ENCODE data around the gene TCL1B.
A peak's percentile ranks its signal among the peaks of the same experiment; 100 is the strongest.

The TCL1B gene

GRCh38 chr14:95679148-95679815 is 6.9 kb upstream of the TCL1B start:
- TF ChIP-seq CTCF (IDR thresholded peaks at IDR 0.05; ENCODE audit: borderline replicate concordance, control extremely low read depth, extremely low read depth, insufficient read depth, missing control alignments) = no peak
- DNase-seq (ENCODE audit: low spot score) = no peak
- in situ Hi-C loops (cut with MboI; ENCODE audit: low sequenced_read_pairs, unreplicated experiment) = loop anchor here (10.0 kb wide), 1 partner anchor 114 kb away; no protein-coding TSS in a partner anchor

GRCh38 chr14:95679998-95680735 is 6.1 kb upstream of the TCL1B start:
- in situ Hi-C loops (cut with MboI; ENCODE audit: low sequenced_read_pairs, unreplicated experiment) = loop anchor here (10.0 kb wide), 1 partner anchor 115 kb away; no protein-coding TSS in a partner anchor
- peak; percentile 34 for TF ChIP-seq CTCF (IDR thresholded peaks at IDR 0.05; ENCODE audit: borderline replicate concordance, control extremely low read depth, extremely low read depth, insufficient read depth, missing control alignments)
- DNase-seq (ENCODE audit: low spot score) = peak; percentile 54

- DNase-seq (ENCODE audit: low spot score) = no peak
- in situ Hi-C loops (cut with MboI; ENCODE audit: low sequenced_read_pairs, unreplicated experiment) = no loop called here
- no peak for TF ChIP-seq CTCF (IDR thresholded peaks at IDR 0.05; ENCODE audit: borderline replicate concordance, control extremely low read depth, extremely low read depth, insufficient read depth, missing control alignments)
Observed at GRCh38 chr14:95681153-95681552, 5.1 kb upstream of the TCL1B start.

GRCh38 chr14:95683793-95684192 is 2.4 kb upstream of the TCL1B start:
- peak; percentile 63 for TF ChIP-seq CTCF (IDR thresholded peaks at IDR 0.05; ENCODE audit: borderline replicate concordance, control extremely low read depth, extremely low read depth, insufficient read depth, missing control alignments)
- in situ Hi-C loops (cut with MboI; ENCODE audit: low sequenced_read_pairs, unreplicated experiment) = no loop called here
- peak; percentile 77 for DNase-seq (ENCODE audit: low spot score)

GRCh38 chr14:95686935-95687334 is 709 bp downstream of the TCL1B start:
- no peak for DNase-seq (ENCODE audit: low spot score)
- TF ChIP-seq CTCF (IDR thresholded peaks at IDR 0.05; ENCODE audit: borderline replicate concordance, control extremely low read depth, extremely low read depth, insufficient read depth, missing control alignments) = no peak
- in situ Hi-C loops (cut with MboI; ENCODE audit: low sequenced_read_pairs, unreplicated experiment) = no loop called here

GRCh38 chr14:95689441-95689840 is 3.2 kb downstream of the TCL1B start:
- in situ Hi-C loops (cut with MboI; ENCODE audit: low sequenced_read_pairs, unreplicated experiment) = no loop called here
- no peak for DNase-seq (ENCODE audit: low spot score)
- TF ChIP-seq CTCF (IDR thresholded peaks at IDR 0.05; ENCODE audit: borderline replicate concordance, control extremely low read depth, extremely low read depth, insufficient read depth, missing control alignments) = no peak
